A673 (cell line): ENCODE measurements around the gene ALOXE3. TPM values are rescaled to one million over a fixed set of nuclear protein-coding genes. Genes with fewer than 3 reads are reported as not detected.

Source experiments
- BruUV-seq: library from RNA; stranded (reverse); fragments of 400-500 nt; replicated peaks from 2 replicates; lab custom pipeline; 2021; lab: Mats Ljungman, UMichigan
- CTCF ChIA-PET: fragments of 300-600 bp; sonication (Branson Sonifier 250); formaldehyde crosslinking; loops from one replicate; lab custom pipeline; 2022; ENCODE audit warnings: antibody characterized with exemption; lab: Charles Lee
- POLR2A ChIA-PET: fragments of 300-600 bp; sonication (Branson Sonifier 250); formaldehyde crosslinking; loops from one replicate; lab custom pipeline; 2022; ENCODE audit warnings: antibody characterized with exemption; ENCODE audit not compliant: low non-redundant PET; lab: Charles Lee
- DNase-seq: peaks from one replicate; pipeline ENCODE4 v3.0.0-alpha.2; 2015; ENCODE audit warnings: low spot score
- H3K27ac ChIP-seq: fragments of 200-600 bp; sonication (generic); 2 replicates; pipeline ENCODE4 v1.5.1; 2016; ENCODE audit warnings: mixed run types, low read depth, mild to moderate bottlenecking, mixed read lengths, antibody characterized with exemption, low read length; ENCODE audit not compliant: poor library complexity, severe bottlenecking
- H3K27me3 ChIP-seq: fragments of 200-600 bp; sonication (generic); replicated peaks from 2 replicates; pipeline ENCODE4 v1.6.1; 2017; ENCODE audit warnings: mixed run types, low read depth, mild to moderate bottlenecking, mixed read lengths, antibody characterized with exemption, low read length; ENCODE audit not compliant: insufficient read depth, poor library complexity
- H3K36me3 ChIP-seq: fragments of 200-600 bp; sonication (generic); 2 replicates; pipeline ENCODE4 v1.6.1; 2016; ENCODE audit warnings: mixed run types, mild to moderate bottlenecking, mixed read lengths, antibody characterized with exemption, low read length; ENCODE audit not compliant: insufficient read depth, poor library complexity, severe bottlenecking
- H3K4me1 ChIP-seq: fragments of 200-600 bp; sonication (generic); 2 replicates; pipeline ENCODE4 v1.6.1; 2017; ENCODE audit warnings: mixed run types, mild to moderate bottlenecking, mixed read lengths, antibody characterized with exemption, low read length; ENCODE audit not compliant: insufficient read depth, poor library complexity, severe bottlenecking
- H3K4me3 ChIP-seq: fragments of 200-600 bp; sonication (generic); 2 replicates; pipeline ENCODE4 v1.5.1; 2016; ENCODE audit warnings: low read depth, mixed run types, mild to moderate bottlenecking, mixed read lengths, low read length; ENCODE audit not compliant: poor library complexity, severe bottlenecking
- H3K9me3 ChIP-seq: fragments of 200-600 bp; sonication (generic); 2 replicates; pipeline ENCODE4 v1.6.1; 2016; ENCODE audit warnings: mixed run types, low read depth, mild to moderate bottlenecking, mixed read lengths, antibody characterized with exemption, low read length; ENCODE audit not compliant: poor library complexity, severe bottlenecking
- EZH2 ChIP-seq: fragments of 200-600 bp; sonication (generic); IDR thresholded peaks from 2 replicates; pipeline ENCODE4 v1.6.1; 2017; ENCODE audit warnings: borderline replicate concordance, low read depth, mild to moderate bottlenecking, mixed read lengths, antibody characterized with exemption, low read length; ENCODE audit not compliant: poor library complexity, severe bottlenecking
- intact Hi-C: fragments of 100-400 bp; cut with micrococcal nuclease; formaldehyde crosslinking; loops from one replicate; pipeline ENCODE4 v1.10.0; 2022; ENCODE audit not compliant: unreplicated experiment
- total RNA-seq: library from RNA; stranded (reverse); gene quantifications from 2 replicates; pipeline ENCODE4 v1.2.3, GENCODE V29; 2021
- TF ChIP-seq, protein P1 (sequence below): fragments of 300-800, 200-600 bp; sonication (generic); conservative IDR thresholded peaks from 2 replicates; pipeline ENCODE4 v1.5.1; 2017; ENCODE audit warnings: low read depth, mild to moderate bottlenecking, antibody characterized with exemption, low read length, moderate library complexity, mixed read lengths

ALOXE3 gene
- total RNA-seq, 1 experiment from 2014 or later, result not detected

DNA sequence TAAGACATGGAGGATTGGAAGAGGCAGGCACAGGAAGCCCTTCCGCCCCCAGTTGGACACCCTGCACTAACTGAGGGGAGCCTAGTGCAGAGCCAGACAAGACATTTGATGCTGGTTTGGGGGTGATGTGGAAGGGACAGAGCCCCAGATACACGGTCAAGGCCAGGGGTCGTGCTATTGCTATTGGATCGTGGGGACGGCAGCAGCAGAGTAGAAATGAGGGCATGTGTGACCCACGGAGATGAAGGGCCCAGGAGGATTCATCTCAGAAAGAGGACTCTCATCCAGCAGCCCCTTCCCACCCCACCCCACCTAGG, 46.5 kb upstream of the ALOXE3 start:
- Histone ChIP-seq H3K27ac (peak overlapping the region; percentile 97), H3K9me3 (no peaks in the 10 kb centered on the region), H3K27me3 (no peaks in the 10 kb centered on the region), H3K4me3 (no peak overlapping the region), H3K36me3 (peaks cover 12% of the 10 kb centered on the region), H3K4me1 (peaks cover 32% of the 10 kb centered on the region)
- BruUV-seq, result no TSS peak
- no peak for DNase-seq
- POLR2A ChIA-PET, result interaction anchor here (1.0 kb wide), 1 partner anchor 9 kb away, joined by 5 read pairs; no protein-coding TSS in a partner anchor
- intact Hi-C loops, result no loop called here
- CTCF ChIA-PET, result no interaction called here
- TF ChIP-seq, protein P1, sequence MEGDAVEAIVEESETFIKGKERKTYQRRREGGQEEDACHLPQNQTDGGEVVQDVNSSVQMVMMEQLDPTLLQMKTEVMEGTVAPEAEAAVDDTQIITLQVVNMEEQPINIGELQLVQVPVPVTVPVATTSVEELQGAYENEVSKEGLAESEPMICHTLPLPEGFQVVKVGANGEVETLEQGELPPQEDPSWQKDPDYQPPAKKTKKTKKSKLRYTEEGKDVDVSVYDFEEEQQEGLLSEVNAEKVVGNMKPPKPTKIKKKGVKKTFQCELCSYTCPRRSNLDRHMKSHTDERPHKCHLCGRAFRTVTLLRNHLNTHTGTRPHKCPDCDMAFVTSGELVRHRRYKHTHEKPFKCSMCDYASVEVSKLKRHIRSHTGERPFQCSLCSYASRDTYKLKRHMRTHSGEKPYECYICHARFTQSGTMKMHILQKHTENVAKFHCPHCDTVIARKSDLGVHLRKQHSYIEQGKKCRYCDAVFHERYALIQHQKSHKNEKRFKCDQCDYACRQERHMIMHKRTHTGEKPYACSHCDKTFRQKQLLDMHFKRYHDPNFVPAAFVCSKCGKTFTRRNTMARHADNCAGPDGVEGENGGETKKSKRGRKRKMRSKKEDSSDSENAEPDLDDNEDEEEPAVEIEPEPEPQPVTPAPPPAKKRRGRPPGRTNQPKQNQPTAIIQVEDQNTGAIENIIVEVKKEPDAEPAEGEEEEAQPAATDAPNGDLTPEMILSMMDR, result no peak
- TF ChIP-seq EZH2, result no peak

DNA sequence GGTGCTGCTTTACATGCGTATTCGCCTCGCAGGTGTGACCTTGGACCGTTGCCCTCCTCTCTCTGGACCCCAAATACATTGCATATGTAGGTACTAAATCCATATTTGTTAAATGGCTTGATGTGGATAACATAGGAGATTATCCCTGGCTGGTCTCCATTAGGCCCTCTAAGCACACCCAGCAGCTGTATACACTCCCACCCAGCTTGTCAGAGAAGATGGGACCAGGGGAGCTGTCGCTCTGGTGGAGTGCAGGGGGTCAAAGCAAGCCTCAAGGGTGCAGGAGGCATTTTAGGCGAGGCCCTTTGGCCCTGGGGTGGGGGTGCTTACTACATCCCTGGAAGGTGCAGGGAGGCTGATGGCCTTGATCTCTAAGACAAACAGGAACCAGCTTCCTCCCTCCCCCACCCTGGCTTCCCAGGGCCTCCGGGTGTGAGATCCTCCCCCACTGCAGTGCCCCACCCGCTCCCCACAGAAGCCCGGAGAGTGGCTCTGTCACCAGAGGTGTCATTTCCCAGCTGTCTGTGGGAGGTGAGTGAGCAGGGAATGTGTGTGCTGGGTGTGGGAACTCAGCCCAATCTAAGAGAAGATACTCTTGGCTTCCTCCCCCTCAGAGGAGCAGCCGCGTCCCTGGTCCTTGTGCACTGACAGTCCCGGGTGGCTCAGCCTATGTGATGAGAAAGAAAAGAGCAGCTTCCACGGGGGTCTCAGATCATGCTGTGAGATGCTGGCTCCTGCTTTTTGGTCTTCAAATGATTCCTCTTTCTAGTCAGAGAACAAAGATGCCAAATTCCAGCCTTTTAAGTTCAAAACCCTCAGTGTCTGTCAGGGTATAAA, 45.9 kb upstream of the ALOXE3 start:
- Histone ChIP-seq H3K27ac (peak overlapping the region; percentile 97), H3K27me3 (no peaks in the 10 kb centered on the region), H3K4me3 (no peak overlapping the region), H3K9me3 (no peaks in the 10 kb centered on the region), H3K4me1 (peaks cover 32% of the 10 kb centered on the region), H3K36me3 (peaks cover 18% of the 10 kb centered on the region)
- CTCF ChIA-PET, result no interaction called here
- BruUV-seq, result no TSS peak
- POLR2A ChIA-PET, result interaction anchor here (1.0 kb wide), 1 partner anchor 9 kb away, joined by 5 read pairs; no protein-coding TSS in a partner anchor
- intact Hi-C loops, result no loop called here
- TF ChIP-seq, protein P1, result no peak
- no peak for TF ChIP-seq EZH2
- DNase-seq, result peak; percentile 60

- Histone ChIP-seq H3K27me3 (no peaks in the 10 kb centered on the region), H3K27ac (peak overlapping the region; percentile 97), H3K4me1 (peaks cover 32% of the 10 kb centered on the region), H3K4me3 (peak overlapping the region; percentile 100), H3K36me3 (peaks cover 21% of the 10 kb centered on the region), H3K9me3 (no peaks in the 10 kb centered on the region)
- no peak for TF ChIP-seq EZH2
- TF ChIP-seq, protein P1, result no peak
- no peak for DNase-seq
- ChIA-PET POLR2A (interaction anchor here (1.0 kb wide), 1 partner anchor 10 kb away, joined by 5 read pairs; no protein-coding TSS in a partner anchor), CTCF (no interaction called here)
- no TSS peak for BruUV-seq
- intact Hi-C loops, result no loop called here
Measured at GRCh38 chr17:8162997-8163977, 45.0 kb upstream of the ALOXE3 start.
